Measurements from ENCODE around the gene TRMO.

The TRMO gene

DNA sequence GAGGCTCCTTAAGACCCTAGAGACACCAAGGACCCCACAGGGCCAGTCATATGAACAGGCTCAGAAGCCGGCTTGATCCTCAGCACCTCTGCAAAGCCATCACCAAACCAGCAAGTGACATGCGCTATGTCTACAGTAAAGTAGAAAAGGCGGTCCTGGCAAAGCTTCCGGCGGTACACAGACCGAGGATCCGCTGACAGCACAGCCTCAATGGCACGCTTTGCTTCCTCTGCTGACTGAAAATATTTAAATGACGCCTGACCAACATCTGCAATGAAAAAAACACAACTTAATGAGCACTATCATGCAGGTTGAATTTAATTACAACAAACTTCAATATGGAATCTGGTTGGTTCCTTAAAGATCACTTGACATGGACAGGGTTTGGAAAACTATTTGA lies 17.6 kb downstream of the TRMO start:
- DNase-seq (ENCODE audit: low read depth) = peak; percentile 47

DNA sequence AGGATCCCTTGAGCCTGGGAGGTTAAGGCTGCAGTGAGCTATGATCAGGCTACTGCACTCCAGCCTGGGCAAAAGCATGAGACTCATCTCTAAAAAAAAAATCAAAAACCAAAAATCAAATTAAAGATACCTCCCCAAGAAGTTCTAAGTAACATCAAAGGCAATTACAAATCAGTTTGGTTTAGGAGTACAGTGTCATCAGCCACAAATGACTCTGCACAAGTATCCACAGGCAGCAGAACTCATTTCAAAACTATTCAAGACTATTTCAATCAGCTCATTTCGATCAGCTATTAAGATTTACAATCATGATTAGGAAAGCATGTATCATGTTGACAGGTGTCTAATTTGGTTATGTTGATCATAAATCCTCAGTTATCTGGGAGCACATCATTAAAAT lies 19.1 kb downstream of the TRMO start:
- no peak for DNase-seq (ENCODE audit: low read depth)

DNA sequence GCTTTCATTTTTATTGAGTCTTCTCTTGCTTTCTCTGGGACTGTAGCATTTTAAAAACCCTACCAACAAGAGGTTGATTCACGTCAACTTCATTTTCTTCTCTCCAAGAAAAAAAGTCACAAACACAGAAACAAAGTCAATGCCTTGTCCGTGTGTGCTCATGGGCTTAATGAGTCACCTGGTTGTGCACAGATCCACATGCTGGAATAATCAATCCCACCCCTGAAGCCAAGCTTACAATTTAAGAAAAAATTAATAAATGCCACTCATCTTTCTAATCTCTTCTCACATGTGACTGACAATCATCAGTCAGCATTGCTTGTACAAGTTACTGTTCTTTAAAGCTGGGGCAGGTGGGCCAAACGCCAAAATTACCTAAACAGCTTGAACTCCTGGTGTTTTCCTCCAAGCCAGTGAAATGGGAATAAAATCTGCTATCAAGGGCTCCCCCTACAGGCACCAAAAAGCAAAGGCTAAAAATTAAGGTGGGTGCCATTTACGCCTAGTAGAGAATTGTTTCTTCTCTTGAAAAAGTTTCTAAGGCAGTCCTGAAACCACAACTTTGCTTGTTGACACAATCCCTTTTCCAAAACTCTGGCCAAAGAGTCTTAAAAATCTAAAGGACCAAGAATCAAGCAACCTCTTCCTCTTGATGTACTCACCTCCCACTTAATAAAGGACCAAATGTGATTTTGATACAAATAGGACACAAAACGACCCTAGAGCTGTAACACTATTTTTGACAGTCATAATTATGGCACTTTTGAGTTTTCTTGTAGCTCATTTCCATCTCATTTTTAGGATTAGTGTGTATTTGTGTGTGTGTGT lies 21.3 kb downstream of the TRMO start:
- no peak for DNase-seq (ENCODE audit: low read depth)

DNA sequence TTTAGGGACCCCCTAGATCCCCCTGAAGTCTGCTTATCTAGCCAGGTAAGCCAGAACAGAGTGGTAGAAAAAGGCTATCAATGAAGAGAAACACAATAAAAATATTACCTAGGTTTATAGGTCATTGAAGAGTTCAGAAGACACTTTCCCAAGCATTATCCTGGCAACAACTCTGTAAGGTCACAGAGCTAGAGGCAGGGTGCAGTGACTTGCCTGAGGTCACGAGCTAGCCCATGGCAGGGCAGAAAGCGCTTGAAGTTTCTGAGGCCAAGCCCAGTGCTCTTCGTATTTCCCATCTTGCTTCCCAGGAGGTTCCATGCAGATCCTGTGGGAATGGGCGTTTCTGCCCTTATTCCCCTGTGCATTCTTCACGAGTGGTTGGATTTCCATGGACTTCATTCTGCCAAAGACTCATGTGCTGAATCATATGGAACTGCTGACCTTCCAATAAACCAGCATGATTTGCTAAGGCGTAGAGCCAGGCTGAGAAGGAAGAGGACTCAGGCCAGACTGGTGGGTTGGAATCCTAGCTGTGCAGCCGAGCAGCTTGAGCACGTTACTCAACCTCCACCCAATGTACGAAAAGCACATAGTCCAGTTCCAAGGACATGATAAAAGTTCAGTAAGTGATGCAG lies 22.1 kb downstream of the TRMO start:
- DNase-seq (ENCODE audit: low read depth) = no peak

DNA sequence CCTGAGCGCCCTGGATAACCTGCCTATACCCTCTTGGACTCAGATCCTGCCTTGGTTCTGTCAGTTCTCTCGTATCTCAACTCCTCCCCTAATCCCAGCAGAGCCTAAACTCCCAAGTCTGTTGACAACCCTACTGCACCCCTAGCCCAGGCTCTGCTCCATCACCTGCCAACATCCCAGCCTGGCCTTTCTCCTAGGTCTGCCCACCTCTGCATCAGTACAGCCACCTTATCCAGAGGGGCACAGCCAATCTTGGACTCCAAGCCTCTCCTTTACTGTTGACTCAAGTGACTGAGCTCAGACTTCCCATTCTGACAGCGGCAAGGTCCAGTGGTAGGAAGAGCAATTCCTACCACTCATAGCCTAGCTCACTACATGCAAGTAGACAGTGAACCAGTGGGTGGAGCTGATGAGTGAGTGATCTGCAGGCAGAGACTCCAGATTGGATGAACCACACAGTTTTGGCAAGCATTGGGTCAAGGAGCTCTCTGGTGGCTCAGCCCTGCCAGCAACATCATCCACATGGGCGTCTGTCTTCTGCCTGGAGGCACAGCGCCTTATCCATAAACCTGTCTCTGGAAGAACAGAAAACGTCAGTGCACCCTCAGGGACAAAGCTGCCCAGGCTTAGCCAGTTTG lies 26.5 kb downstream of the TRMO start:
- no peak for DNase-seq (ENCODE audit: low read depth)

DNA sequence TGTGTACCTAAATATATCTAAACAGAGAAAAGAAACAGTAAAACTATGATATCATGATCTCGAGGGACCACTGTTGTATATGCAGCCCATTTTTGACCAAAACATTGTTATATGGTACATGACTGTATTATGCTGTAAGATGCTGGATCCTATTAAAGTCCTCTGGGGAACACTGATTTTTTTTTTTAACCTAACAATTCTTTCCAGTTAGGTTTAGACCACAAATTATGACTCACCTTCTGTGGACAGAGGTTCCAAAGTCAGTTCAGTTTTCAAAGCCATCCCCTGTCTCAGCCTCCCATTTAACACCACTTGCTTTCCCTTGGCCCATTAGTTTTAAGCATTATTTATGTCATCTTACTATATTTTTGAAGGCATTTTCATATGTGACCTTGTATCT lies 27.1 kb downstream of the TRMO start:
- DNase-seq (ENCODE audit: low read depth) = no peak

DNA sequence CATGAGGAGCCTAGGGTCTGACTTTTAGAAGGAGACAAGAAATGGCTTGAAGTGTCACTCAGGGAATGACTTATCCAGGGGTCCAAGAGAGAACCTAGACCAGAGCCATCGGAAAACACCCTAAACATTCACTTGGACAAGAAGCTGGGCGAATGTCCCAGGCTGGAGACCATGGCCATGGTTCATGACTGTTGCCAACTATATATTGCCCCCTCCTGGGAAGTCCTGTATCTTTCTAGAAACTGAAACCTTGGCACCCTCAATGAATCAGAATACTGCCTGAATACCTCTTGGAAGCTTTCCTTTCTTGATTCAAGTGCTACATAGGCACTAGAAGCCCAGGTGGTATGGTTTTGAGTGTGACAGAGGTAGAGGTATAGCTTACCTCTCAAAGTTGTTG lies 29.9 kb downstream of the TRMO start:
- DNase-seq (ENCODE audit: low read depth) = no peak

DNA sequence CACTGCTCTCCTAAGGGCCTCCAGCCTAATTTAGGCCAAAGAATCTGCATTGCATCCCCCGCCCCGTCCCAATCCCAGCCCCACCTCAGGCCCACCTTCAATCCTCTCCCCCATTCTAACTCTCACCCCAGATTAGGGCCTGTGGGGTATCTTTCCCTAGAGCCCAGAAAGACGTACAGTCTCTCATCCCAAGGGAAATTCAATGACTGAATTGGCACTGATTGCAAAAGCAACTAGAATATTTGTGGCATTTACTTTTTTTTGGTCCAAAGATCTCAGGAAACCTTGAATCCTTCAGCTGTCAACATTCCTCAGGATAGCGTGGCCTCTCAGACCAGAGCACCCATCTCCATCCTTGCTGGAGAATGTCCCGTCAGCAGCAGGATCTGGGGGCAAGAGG lies 30.6 kb downstream of the TRMO start:
- no peak for DNase-seq (ENCODE audit: low read depth)

DNA sequence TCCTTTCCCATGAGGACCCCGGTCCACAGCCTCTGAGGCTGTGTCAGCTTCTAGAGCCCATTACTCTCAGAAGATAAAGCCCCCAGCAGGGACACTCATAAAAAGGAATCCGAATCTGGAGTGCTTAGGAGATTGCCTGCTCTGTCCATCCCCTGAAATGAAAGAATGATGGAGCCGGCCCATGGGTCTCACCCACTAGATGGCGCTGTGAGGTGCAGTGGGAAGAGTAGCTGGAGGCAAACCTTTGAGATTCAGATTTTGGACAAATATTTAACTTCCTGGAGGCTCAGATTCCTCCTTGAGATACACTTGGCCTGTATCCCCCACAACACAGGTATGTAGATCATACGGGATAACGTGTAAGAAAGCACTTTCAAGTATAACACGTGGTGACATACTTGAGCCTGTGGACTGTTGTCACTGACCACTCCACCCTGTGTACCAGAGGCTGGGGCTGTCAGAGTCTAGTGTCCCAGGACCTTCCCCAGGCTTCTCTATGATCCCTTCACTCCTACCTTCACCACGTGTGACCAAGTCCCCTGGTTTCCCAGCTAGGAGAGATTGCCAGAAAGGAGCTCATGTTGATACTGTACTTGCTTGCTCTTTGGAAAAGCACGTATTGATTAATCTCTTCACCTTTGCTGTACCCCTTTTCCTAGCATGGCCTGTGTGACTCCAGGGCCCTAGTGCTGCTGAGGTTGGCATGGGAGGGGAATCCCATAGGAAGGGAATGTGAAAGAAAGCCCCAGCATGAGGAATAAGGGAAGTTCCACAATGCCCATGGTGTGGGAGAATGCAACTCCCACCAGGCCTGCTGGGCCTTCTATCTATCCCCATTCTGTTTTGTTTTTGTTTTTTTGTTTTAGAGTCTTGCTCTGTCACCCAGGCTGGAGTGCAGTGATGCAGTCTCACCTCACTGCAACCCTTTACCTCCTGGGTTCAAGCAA lies 32.1 kb downstream of the TRMO start:
- DNase-seq (ENCODE audit: low read depth) = peak; percentile 53

DNA sequence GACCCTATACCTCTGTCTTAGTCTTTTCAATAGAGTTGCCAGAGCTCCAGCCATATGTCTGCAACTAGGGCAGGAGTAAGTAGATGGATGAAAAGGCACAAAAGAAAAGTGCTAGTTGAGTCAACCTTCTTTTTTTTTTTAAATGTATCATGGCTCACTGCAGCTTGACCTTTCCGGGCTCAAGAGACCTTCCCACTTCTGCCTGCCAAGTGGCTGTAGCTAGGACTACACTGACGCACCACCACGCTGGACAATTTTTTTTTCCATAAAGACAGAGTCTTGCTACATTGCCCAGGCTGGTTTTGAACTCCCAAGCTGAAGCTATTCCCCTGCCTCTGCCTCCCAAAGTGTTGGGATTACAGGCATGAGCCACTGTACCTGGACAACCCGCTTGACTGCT lies 42.0 kb downstream of the TRMO start:
- no peak for DNase-seq (ENCODE audit: low read depth)

DNA sequence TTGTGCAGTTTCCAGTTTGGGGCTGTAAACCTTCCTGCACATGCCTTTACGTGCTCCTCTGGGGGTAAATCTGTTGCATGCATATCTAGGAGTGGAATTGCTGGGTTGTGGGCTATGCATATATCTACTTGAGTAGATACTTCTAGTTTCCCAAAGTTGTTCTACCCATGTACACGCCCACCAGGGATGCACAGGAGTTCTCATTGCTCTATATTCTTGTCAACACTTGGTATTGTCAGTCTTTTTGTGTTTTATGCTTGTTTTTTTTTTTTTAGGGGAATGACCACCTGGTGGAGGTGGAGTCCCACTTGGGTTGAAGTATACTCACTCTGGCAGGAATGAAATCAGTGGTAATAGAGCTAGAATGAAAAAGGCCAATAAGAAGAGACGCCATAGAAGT lies 46.2 kb downstream of the TRMO start:
- DNase-seq (ENCODE audit: low read depth) = no peak

DNA sequence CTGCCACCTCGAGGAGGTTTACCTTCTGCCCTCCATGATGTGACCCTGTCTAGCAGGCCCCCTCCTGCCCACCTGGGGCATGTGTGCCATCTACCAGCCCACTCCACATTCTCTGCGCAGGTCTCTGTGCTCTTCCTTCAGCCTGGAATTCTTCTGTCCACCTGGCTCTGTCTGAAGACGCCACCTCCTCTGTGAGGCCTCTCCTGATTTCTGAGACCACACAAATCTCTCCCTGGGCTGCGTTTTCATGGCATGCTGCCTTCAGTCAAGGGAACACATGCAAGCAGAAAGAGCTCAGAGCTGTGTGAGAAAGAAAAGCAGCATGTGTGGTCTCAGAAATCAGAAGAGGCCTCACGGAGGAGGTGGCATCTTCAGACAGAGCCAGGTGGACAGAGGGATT lies 47.2 kb downstream of the TRMO start:
- no peak for DNase-seq (ENCODE audit: low read depth)

DNA sequence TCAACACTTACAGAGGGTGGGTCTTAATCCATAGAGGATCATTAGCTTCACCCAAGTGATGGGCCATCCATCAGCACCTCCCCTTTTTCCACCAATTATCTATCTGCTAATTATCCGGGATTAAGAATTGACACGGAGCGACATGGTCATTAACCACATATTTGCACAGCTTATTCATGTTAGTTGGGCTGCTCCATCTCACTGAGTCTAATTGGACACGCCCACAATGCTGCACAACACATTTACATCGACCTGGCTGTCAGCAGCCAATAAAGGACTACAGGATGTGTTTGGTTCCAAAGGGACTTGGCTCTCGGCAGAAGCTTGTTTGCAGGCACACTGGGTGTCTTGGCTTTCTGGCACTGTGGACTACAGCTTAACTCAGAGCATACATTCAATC lies 47.7 kb downstream of the TRMO start:
- no peak for DNase-seq (ENCODE audit: low read depth)

DNA sequence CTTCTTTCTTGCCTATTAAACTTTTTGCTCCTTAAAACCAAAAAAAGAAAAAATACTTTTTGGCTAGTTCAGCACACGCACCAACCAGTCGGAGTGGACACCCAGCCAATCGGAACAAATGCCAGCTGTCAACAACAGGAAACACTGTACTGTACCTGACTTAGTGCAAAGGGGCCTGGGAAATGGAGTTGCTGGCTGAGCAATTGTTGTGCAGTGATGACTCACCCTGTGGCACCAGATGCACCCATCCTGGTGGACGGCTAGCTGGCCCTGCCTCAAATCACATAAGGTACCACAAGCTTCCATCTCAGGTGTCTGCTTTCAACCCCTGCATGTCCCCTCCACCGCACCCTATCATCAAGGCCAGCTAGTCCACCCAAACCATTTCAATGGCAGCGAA lies 48.4 kb downstream of the TRMO start:
- no peak for DNase-seq (ENCODE audit: low read depth)

DNA sequence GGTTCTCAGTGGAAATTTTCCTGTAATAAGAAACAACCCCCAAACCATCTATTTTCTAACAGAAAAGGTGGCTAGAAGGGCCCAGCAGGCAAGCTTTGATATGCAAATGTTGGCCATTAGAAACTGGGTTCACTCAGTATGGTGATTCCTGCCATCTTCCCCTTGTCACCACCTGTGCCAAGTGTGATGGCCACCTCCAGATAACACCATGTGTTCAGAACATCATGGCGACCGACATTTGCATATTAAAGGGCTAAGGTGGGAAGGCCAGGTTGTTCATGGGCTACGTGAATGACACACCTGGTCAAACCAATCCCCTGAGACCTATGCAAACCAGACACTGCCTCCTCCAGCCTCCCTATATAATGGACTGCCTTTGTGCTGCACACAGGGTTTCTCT lies 48.9 kb downstream of the TRMO start:
- no peak for DNase-seq (ENCODE audit: low read depth)

DNA sequence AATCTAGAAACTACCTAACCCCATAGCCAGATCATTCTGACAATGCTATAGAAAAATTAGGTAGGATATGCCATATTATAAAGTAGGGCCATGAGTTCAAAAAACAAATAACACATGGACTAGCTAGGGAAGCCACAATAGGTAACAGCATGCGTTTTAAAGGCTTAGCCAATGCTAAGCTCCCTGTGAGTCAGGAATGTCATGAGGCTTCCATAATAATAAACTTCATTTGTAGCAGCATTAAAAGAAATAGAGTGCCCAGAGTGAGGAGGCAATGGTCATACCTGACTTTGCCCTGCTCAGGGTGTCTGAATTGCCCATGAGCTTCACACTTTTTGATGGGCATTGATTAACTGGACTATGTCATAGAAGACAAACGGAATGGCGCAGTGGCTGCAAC lies 53.4 kb downstream of the TRMO start:
- no peak for DNase-seq (ENCODE audit: low read depth)

DNA sequence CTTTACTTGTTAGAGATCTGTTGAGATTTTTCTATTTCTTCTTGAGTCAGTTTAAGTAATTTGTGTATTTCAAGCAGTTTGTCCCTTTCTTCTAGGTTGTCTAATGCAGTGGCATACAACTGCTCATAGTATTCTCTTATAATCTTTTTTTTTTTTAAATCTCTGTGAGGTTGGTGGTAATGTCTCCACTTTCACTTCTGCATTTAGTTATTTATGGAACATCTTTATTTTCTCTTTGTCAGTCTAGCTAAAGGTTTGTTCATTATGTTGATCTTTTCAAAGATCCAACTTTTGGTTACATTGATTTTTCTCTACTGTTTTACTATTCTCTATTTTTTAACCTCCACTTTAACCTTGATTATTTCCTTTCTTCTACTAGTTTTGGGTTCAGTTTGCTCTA lies 55.5 kb downstream of the TRMO start:
- DNase-seq (ENCODE audit: low read depth) = no peak

DNA sequence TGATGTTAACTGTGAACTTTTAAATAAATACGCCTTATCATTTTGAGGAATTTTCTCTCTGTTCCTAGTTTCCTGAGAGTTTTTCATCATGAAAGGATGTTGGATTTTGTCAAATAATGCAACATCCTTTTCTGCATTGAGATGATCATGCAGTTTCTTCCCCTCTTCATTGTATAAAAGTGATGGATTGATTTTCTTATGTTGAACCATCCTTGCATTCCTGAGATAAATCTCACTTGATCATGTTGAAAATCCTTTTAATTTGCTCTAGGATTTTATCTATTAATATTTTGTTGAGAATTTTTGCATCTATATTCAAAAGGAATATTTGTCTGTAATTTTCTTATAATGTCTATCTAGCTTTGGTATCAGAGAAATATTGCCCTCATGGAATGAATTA lies 56.0 kb downstream of the TRMO start:
- no peak for DNase-seq (ENCODE audit: low read depth)

DNA sequence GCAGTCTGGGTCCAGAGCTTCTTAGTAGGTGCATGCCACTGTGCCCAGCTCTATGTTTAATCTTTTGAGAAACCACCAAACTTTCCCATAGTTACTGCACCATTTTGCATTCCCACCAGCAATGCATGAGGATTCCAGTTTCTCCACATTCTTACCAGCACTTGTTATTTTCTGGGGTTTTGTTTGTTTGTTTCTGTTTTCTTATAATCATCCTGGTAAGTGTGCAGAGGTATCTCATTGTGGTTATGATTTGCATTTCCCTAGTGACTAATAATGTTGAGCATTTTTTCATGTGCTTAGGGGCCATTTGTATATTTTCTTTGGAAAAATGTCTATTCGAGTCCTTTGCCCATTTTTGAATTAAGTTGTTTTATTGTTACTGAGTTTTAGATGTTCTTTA lies 57.9 kb downstream of the TRMO start:
- DNase-seq (ENCODE audit: low read depth) = no peak

DNA sequence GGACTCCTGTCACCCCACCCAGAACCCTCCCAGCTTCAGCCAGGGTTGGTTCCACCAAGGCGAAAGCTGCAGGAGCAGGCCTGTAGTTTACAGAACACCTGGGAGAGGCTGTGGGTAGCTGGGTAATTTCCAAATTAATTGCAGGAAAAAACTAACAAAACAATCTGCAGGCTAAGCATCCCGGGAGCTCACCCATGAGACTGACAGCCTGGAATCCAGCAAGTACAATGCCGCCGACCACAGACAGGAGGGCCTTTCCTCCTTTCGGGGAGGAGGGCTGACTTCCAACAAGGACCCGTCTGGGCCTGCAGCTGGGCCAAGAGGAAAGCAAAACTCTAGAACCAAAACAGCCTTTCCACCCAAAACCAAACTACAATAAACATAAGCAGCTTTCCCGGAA lies 59.0 kb downstream of the TRMO start:
- no peak for DNase-seq (ENCODE audit: low read depth)

DNA sequence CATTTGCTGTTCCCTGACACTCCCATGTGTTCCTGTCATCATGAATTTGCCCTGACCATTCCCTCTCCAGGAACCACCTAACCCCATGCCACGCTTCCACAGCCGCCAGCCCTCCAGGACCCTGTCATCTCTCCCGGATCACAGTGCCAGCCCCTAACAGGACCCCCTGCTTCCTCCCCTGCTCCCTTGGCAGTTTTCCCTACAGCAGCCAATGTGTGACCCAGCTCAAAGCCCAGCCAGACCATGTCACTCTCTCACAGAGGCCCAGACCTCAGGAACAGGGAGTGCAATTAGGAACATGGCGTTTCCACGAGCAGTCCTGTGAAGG lies 61.2 kb downstream of the TRMO start:
- no peak for DNase-seq (ENCODE audit: low read depth)

DNA sequence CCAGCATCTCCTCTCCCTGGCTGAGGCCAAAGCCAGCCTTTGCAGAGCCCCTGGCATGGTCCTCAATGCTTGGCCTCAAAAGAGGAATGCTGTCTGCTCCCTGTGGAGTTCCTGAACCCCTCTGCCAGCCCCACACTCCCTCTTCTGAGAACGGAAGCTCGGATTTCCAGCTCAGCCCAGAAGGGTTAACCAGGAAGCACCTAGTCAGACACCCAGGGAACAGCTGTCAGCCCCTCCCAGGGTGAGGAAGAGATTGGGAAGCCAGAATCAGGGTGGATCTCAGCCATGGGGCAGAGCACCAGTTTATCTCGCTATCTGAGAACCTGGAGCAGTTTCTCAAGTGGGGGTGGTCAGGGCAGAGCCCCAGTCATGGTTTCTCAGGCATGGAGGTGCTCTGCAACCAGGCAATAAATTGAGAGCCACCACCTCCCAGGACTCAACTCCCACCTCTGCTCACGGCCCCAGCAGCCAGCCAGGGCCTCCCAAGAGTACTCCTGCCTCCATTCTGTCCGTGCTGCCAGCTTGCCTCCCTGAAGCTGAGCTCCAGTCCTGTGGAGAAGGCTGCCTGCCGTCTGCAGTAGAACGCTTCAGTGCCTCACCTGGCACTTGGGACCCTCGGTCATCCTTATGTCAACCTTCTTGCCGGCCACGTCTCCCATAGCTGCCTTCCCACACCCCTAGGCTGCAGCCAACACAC lies 61.7 kb downstream of the TRMO start:
- DNase-seq (ENCODE audit: low read depth) = no peak
